Suprapubic skin (tissue), 4 donors: Measurements from ENCODE around the gene QPCT. TPM values are rescaled to one million over a fixed set of nuclear protein-coding genes. Genes with fewer than 3 reads are reported as not detected.

Source experiments
- DNase-seq, 2 donors: peaks; one replicate each; pipeline ENCODE4 v3.0.0-alpha.2; 2019; ENCODE audit warnings: low spot score in 2 of 2
- H3K27ac ChIP-seq: fragments of 200-600 bp; sonication (generic); one replicate; pipeline ENCODE4 v1.5.1; 2019
- H3K27me3 ChIP-seq: fragments of 200-600 bp; sonication (generic); one replicate; pipeline ENCODE4 v1.5.1; 2019
- H3K36me3 ChIP-seq: fragments of 200-600 bp; sonication (generic); one replicate; pipeline ENCODE4 v1.5.1; 2019
- H3K4me1 ChIP-seq: fragments of 200-600 bp; sonication (generic); one replicate; pipeline ENCODE4 v1.5.1; 2019
- H3K4me3 ChIP-seq: fragments of 200-600 bp; sonication (generic); one replicate; pipeline ENCODE4 v1.5.1; 2019; ENCODE audit warnings: mild to moderate bottlenecking
- H3K9me3 ChIP-seq: fragments of 200-600 bp; sonication (generic); one replicate; pipeline ENCODE4 v1.5.1; 2019
- EP300 ChIP-seq: sonication (generic); formaldehyde crosslinking; IDR thresholded peaks from one replicate; pipeline ENCODE4 v1.6.1; 2017; ENCODE audit warnings: antibody characterized with exemption
- POLR2A ChIP-seq, 2 donors: fragments of 450-650 bp; IDR thresholded peaks; one replicate each; pipeline ENCODE4 v1.6.1; 2017; ENCODE audit warnings: antibody characterized with exemption in 2 of 2, mild to moderate bottlenecking in 2 of 2, moderate library complexity in 2 of 2
- POLR2AphosphoS5 ChIP-seq, 3 donors: sonication (generic); formaldehyde crosslinking; IDR thresholded peaks; one replicate each; pipeline ENCODE4 v1.6.1; 2017; ENCODE audit warnings: antibody characterized with exemption in 3 of 3
- WGBS: methylation state at CpG from one replicate; pipeline ENCODE4 v1.1.5; 2018; 5-methylcytosine and 5-hydroxymethylcytosine counted together
- total RNA-seq, 4 donors: library from RNA; depleted of rRNA; stranded (reverse); fragments of >200 nt; gene quantifications; one replicate each; pipeline ENCODE4 v1.1.0, GENCODE V29; 2016
- TF ChIP-seq, protein P1 (sequence below), 2 donors: fragments of 200-600 bp in 1 of 2; fragments of 450-650 bp in 1 of 2; sonication (generic) in 1 of 2; IDR thresholded peaks; one replicate each; pipeline ENCODE4 v1.5.1; 2016 to 2019; ENCODE audit warnings: antibody characterized with exemption in 2 of 2, mild to moderate bottlenecking in 1 of 2, moderate library complexity in 1 of 2

Gene QPCT
- total RNA-seq, 4 donors from 2014 or later = 20.7 to 75.5 (median 47.6) TPM

DNA sequence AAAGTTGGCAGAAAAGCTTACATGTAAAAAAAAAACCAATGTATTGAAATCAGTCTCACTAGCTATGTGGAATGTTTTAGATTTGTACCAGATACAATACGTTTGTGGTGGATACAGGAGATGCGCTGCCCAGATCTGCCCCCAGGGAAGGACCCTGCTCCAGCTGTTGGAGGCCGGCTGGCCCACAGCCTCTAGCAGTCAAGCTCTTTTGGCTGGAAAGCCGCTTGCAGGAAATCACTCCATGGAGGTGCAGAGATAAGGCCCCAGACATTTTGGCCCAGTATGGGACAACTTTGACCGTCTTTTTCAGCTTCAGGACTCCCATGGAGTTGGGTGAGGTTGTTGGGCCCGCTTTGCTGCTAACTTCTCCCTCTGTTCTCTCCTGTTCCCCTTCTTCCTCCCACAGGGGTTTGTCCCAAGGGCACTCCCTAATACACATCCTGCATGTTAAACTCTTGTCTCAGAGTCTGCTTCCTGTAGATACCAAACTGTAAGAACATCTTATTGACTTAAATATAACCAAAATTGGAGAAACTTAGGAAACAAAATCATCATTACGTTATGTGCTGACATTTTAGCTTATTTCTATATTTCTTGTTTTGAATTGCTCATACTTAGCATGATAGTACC, 1.7 kb upstream of the QPCT start:
- 73% methylated on average over 7 of the region's 7 CpGs for WGBS
- Histone ChIP-seq H3K4me1 (peaks cover 25% of the 10 kb centered on the region), H3K27ac (peak overlapping the region; percentile 91), H3K9me3 (no peaks in the 10 kb centered on the region), H3K36me3 (no peaks in the 10 kb centered on the region), H3K27me3 (no peaks in the 10 kb centered on the region), H3K4me3 (no peak overlapping the region)
- DNase-seq = no peak
- TF ChIP-seq, protein P1, sequence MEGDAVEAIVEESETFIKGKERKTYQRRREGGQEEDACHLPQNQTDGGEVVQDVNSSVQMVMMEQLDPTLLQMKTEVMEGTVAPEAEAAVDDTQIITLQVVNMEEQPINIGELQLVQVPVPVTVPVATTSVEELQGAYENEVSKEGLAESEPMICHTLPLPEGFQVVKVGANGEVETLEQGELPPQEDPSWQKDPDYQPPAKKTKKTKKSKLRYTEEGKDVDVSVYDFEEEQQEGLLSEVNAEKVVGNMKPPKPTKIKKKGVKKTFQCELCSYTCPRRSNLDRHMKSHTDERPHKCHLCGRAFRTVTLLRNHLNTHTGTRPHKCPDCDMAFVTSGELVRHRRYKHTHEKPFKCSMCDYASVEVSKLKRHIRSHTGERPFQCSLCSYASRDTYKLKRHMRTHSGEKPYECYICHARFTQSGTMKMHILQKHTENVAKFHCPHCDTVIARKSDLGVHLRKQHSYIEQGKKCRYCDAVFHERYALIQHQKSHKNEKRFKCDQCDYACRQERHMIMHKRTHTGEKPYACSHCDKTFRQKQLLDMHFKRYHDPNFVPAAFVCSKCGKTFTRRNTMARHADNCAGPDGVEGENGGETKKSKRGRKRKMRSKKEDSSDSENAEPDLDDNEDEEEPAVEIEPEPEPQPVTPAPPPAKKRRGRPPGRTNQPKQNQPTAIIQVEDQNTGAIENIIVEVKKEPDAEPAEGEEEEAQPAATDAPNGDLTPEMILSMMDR (IDR thresholded peaks at IDR 0.05) = no peak
- TF ChIP-seq EP300 = no peak
- TF ChIP-seq POLR2AphosphoS5 (IDR thresholded peaks at IDR 0.05) = no peak
- no peak for TF ChIP-seq POLR2A (IDR thresholded peaks at IDR 0.05)

DNA sequence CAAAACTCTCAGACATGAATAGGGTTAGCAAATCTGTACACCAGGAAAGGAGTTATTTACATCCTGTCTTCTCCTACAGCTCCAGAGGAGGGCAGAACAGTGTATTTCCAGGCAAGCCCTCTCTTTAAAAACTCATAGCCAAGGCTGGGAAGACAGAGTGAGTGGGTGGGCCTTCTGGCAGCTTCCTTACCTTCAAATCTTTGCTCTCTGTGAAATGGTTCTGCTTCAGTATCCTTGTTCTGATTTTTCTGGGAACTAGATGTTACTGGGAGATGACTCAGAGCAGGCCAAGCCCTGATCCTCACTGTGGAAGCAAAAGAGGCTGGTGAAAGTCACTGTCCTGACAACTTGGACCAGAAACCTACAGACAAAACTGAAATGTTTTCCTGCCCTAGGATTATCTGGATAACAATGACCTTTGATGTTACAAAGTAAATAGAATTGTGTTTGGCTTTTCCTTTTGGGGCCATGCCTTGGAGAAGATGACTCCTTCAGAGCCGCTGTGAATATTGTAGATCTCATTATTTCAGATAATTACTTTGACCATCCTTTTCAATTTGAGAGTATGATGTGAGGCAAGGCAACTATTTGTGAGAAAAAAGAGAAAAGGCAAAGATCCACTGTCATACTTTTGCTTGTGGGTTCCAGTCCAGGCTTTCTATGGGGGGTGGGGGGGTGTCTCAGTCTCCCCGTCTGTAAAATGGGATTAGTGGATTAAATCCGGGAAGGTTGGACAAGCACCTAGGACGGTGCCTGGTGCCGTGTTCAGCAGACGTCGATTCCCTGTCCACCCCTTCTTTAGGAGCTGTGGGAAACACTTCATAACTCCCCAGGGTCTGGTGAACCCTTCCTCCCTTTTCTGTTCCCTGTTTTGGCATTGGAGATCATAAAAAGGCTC, 644 bp upstream of the QPCT start:
- H3K9me3 ChIP-seq = no peaks in the 10 kb centered on the region
- peak overlapping the region; percentile 91 for H3K27ac ChIP-seq
- peak overlapping the region; percentile 73 for H3K4me3 ChIP-seq
- H3K27me3 ChIP-seq = no peaks in the 10 kb centered on the region
- TF ChIP-seq POLR2A (IDR thresholded peaks at IDR 0.05) (no peak), POLR2AphosphoS5 (IDR thresholded peaks at IDR 0.05) (no peak), EP300 (no peak)
- TF ChIP-seq, protein P1 (IDR thresholded peaks at IDR 0.05) = peak; percentile 16 to 22
- DNase-seq = no peak
- no peaks in the 10 kb centered on the region for H3K36me3 ChIP-seq
- WGBS = 86% methylated on average over 7 of the region's 7 CpGs
- H3K4me1 ChIP-seq = peaks cover 28% of the 10 kb centered on the region

DNA sequence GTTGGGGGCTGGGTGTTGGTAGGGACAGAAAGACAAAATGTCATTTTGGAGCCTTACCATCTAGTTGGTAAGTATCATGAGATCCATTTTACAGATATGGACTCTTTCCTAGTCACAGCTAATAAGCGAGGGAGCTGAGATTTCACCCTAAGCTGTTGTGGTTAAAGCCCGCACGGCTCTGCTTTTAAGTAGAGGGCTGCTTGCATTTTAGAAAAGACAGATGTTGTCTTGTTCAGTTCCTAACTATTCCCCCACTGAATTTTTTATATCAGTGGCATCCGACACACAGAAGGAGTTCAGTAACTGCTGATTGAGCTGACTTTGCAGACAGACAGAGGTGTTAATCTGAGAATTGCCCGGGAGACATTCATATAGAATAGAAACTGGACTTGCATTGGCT, 3.7 kb downstream of the QPCT start:
- Histone ChIP-seq H3K4me1 (peaks cover 50% of the 10 kb centered on the region), H3K36me3 (no peaks in the 10 kb centered on the region), H3K27ac (no peak overlapping the region), H3K4me3 (no peak overlapping the region), H3K9me3 (no peaks in the 10 kb centered on the region), H3K27me3 (no peaks in the 10 kb centered on the region)
- TF ChIP-seq, protein P1 (IDR thresholded peaks at IDR 0.05) = no peak
- no peak for TF ChIP-seq POLR2AphosphoS5 (IDR thresholded peaks at IDR 0.05)
- WGBS = 56% methylated on average over 5 of the region's 5 CpGs
- no peak for DNase-seq

DNA sequence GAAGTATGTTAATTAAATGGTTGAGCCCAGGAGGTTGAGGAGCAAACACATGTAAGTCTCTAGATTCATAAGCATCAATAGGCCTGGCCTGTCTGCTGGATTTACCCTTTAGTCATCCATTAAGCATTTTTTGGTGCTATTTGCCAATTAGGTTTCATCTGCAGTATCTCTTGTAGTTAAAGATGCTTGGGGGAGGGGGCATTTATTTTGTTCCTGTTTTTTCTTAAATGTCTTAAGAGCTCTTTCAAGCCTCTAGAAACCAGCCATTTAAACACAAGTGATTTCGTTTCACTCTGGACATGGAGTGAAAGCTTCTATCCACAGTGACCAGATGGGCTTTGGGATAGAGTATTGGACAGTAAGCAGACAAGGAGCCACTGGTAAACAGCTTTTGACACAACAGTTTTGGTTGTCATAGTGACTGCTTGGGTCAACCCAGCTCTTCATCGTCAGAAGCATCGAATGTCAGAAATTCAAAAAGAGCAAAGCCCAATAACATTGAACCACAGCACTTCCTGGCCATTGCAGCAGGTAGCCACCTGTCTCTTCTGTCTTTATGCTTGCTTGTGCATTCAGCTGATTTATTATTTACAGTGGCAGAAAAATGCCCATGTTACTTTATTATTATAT, 4.9 kb downstream of the QPCT start:
- Histone ChIP-seq H3K9me3 (no peaks in the 10 kb centered on the region), H3K27me3 (no peaks in the 10 kb centered on the region), H3K27ac (no peak overlapping the region), H3K4me1 (peaks cover 44% of the 10 kb centered on the region), H3K36me3 (no peaks in the 10 kb centered on the region), H3K4me3 (no peak overlapping the region)
- no peak for DNase-seq
- TF ChIP-seq POLR2A (IDR thresholded peaks at IDR 0.05) = no peak
- no peak for TF ChIP-seq POLR2AphosphoS5 (IDR thresholded peaks at IDR 0.05)
- TF ChIP-seq EP300 = no peak
- TF ChIP-seq, protein P1 (IDR thresholded peaks at IDR 0.05) = no peak
- WGBS = 53% methylated on average over 3 of the region's 3 CpGs

DNA sequence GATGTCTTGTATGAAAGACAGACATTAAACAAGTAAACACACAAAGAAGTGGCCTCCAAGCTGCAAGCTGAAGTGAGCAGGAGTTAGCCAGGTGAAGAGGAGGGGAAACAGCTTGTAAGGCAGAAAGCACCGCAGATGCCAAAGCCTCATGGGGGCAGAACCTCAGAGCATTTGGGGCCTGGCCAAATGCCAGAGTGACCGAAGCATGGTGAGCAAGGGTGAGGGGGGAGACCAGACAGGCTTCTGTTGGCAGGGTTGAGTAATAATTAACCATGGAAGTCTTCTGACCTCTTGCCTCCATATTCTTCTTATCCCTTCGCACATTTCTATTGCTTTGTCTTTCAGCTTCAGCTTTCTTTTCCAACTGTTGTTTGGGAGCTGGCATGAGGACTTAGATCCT, 5.6 kb downstream of the QPCT start:
- peaks cover 37% of the 10 kb centered on the region for H3K4me1 ChIP-seq
- H3K27me3 ChIP-seq = no peaks in the 10 kb centered on the region
- no peaks in the 10 kb centered on the region for H3K36me3 ChIP-seq
- H3K27ac ChIP-seq = peak overlapping the region; percentile 3
- no peaks in the 10 kb centered on the region for H3K9me3 ChIP-seq
- WGBS = 36% methylated on average over 3 of the region's 3 CpGs
- H3K4me3 ChIP-seq = no peak overlapping the region
- no peak for TF ChIP-seq POLR2AphosphoS5 (IDR thresholded peaks at IDR 0.05)
- no peak for TF ChIP-seq POLR2A (IDR thresholded peaks at IDR 0.05)
- TF ChIP-seq EP300 = no peak
- TF ChIP-seq, protein P1 (IDR thresholded peaks at IDR 0.05) = no peak
- no peak for DNase-seq
